Measurements from ENCODE around the gene EHMT1. TPM values are rescaled to one million over a fixed set of nuclear protein-coding genes. Genes with fewer than 3 reads are reported as not detected.

The EHMT1 gene
- 44.2 and 44.6 TPM in 2 replicates for polyA plus RNA-seq (2014; cell fraction: cytosol; rRNA removed)
- polyA plus RNA-seq (2014; cell fraction: nucleus; rRNA removed), result 119 and 149 TPM in 2 replicates

DNA sequence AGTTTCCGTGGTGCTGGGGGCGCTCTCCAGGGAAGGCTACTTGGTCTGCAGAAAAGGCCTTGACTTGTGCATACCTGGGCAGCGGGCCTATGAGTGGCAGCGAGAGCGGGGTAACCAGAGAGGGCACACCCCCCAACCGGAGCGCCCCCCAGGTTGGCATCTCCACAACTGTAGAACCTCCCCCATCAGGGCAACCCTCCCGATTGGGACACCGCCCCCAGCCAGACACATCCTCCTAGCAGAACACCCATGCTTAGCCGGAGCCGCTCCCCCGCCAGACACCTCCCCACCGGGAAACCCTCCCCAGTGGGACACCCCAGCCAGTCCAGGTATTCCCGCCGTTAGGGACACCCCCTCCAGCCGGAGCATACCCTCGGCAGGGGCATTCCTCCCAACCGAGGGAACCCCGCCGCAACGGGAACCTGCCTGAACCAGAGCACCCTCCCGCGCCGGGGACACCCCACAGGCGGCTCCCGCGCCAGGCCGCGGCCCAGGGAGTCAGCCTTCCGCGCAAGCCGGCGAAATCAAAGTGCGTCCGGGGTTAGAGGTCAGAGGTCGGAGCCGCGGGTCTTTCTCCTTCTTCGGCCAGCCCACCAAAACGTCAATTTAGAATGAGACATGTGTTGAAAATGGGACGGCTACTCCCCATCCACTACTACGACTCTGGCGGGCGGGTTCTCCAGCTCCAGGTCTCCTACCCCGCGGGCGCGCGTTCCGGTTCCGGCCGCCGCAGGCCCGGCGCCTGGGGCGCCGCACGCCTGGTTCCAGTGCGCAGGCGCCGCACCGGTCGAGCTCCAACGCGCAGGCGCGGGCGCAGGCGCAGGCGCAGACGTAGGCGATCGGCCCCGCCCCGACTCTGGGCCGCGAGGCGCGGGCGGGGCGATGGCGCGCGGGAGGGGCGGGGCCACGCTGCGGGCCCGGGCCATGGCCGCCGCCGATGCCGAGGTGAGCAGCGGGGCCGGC, at the start of gene EHMT1:
Gene EHMT1, plus strand, starts transcription at position 901 of the 963 bp plus-strand sequence. Its CDS starts 24 bp downstream, at position 925.
- DNase-seq (ENCODE audit: low spot score), result peak; percentile 78

DNA sequence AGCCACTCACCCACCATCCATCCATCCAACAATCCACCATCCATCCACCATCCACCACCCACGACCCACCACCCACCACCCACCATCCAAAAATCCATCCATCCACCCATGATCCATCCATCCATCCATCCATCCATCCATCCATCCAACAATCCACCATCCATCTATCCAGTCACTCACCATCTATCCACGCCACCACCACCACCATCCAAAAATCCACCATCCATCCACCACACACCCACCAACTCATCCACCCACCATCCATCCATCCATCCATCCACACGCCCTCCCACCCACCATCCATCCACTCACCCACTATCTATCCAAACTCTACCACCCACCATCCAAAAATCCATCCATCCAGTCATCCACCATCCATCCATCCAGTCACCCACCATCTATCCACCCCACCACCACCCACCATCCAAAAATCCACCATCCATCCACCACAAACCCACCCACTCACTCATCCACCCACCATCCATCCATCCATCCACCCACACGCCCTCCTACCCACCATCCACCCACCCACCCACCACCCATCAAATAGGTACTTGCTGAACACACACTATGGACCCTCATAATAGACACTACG, 49.1 kb upstream of the EHMT1 start:
- DNase-seq (ENCODE audit: low spot score), result no peak

DNA sequence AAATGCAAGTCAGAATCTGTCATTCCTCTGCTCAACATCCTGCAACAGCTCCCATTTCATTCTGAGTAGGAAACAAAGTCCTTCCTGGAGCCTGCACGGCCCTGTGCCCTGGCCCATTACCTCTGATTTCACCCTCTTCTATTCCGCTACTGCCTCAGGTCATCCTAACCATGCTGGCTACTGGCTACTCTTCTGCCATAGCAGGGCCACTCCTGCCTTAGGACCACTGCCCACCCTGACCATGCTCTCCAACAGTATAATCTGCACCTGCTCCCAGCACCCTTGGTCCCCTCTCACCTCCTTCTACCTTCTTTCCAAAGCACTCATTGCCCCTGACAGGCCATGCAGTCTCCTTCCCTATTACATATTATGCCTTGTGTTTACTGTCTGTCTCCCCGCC, 48.2 kb upstream of the EHMT1 start:
- no peak for DNase-seq (ENCODE audit: low spot score)

DNA sequence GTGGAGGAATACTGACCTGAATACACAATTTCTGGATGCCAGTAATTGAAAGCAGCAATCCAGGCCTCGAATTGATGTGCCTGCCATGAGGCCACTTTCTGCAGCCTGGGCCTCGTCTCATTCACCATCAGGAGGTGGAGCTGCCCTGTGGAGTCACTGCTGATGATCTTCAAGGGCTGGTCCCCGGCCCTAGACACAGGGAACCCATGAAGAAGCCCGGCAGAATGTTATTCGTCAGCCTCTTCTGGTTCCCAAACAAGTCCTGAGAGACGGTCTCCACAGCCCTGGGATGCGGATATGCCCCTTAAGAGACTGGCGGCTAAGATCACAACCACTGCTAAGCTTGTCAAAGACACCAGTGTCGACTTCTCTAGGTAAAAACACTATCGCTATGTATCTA, 44.6 kb upstream of the EHMT1 start:
- no peak for DNase-seq (ENCODE audit: low spot score)

DNA sequence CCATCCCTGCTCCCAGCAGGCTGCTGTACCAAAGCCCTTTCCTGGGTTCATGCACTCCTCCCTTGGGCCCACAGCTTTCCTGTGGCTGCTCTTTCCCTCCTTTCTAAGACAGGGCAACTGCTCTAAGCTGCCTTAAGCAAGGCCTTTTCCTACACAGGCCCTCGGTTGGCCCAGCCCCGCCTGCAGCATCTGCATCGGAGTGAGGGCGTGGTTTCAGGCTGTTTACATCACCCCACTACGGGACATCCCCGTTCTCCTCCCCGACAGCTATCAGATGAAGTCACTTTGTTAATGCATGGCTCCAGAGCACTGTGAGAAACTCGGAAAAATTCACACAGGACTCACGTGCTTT, 43.5 kb upstream of the EHMT1 start:
- DNase-seq (ENCODE audit: low spot score), result no peak

DNA sequence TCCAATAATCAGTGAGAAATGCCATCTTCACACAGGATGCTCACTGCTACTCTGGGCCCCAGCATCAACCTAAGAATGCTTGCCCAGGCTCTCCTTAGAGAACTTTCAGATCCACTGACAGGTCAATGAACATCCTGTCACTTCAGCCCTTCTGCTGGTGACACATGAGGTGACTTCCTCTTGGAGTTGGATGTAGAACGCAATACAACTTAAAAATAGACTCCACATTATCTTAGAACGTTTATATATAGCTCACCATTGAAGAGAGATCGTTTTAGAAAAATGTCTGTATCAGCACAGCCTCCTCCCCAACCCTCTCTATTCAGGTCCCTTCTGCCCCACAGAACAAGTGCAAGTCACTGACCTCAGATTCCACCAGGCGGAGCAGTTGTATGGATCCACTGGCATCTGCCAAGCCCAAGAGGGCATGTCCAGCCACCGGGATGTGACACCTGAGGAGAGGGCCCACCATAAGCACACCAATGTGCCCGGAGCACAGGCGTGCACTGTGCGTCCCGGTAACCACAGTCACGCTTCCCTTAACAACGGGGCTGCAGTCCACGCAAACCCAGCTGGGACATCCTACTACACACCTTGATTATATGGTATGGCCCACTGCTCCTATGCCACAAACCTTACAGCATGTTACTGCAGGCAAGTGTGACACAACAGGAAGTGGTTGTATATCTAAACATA, 42.9 kb upstream of the EHMT1 start:
- no peak for DNase-seq (ENCODE audit: low spot score)

DNA sequence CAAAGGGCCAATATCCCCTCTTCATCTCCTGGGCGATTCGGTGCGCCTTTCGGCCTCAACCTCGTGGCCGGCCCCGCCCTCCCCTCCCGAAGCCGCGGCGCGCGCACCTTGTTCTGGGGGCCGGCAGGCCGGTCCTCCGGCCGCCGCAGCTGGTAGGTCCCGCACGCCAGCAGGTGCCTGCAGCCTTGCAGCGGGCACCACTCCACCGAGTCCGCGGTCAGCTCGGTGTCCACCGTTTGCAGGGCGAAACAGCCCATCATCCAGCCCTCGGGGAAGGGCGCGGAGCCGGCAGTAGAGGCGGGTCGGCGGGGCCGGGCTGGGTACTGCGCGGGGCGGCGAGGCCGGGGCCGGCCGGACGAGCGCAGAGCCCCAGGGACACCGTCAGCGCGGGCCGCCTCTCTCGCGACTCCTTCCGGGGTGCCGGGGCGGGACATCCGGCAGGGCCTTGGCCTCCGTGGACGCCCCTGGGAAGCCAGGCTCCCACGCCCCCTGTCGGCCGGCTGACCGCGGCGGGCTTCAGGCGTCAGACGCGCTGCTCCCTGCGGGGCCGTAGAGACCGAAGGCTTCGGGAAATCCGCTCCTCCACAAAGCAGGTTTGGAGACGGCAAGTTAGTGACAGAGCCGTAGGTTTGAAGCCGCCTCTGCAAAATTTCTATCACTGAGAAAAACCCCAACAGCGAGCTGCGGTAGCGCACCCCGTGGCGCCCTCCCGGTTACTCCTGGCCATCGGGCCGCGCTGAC, 40.1 kb upstream of the EHMT1 start, which contains the start of gene DPH7:
Gene DPH7, minus strand, starts transcription at position 408 of the 741 bp plus-strand sequence. Its CDS starts 148 bp downstream, at position 260.
- DNase-seq (ENCODE audit: low spot score), result peak; percentile 92

DNA sequence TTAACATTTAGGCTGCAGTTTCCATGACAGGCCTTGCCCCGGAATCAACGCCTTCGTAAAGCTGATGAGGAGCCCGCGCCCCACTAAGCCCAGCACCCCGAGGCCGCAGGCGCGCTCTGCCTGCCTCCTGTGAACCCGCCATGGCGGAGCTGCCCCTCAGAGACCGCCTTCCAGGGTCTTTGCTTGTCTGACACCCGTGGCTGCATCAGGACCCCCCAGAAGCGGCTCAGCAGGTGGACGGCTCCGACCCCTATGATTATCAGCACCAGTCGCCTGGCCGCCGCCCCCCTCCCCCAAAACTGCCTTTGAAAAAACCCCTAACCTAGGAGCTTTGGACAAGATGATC, 39.6 kb upstream of the EHMT1 start:
- no peak for DNase-seq (ENCODE audit: low spot score)

DNA sequence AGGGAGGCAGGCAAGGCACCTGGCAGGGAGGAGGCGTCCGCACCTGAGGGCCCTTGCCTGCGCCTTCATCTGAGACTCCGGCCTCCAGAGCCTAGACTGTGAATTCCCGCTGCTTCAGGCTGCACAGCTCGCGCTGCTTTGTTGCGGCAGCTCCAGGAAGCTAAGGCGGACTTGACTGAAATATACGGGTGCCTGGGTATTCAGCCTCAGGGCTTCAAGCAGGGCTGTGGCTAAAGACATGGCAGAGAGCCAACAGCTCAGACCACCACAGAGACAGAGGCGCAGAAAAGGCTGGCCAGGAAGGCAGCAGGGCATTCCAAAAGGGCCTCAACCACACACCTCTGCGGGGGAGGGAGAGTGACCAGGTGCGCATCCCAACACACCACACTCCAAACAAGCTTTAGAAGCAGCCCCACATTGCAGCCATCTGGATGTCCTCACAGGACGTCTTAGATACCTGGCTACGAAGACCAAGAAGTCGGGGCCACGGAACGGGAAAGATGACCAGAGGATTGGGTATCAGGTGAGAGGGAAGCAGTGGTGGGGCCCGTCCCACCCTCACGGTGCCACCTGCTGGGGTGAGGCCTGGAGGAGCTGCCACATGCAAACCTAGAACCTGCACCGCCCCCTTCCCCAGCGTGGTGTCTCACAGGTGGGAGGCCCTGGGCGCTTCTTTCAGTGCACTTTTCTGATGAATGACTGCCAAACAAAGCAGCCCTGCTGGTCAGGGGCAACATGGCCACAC, 38.4 kb upstream of the EHMT1 start:
- no peak for DNase-seq (ENCODE audit: low spot score)

DNA sequence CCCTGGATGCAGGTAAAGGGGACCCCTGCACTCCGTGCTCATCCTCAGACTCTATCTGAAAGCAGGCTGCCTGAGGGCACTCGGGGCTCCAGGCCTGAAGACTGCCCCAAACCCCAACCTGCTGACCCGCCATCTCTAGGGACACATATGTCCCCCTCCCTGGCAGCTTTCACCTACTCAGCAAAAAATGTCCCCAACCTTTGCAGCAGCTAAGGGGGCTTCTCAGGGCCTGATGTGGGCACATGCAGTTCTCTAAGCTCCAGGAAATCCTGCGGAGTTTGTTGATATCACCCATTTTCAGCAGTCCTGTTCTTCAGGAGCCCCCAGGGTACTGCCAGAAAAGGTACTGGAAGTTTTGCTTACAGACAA, 37.9 kb upstream of the EHMT1 start:
- DNase-seq (ENCODE audit: low spot score), result no peak

DNA sequence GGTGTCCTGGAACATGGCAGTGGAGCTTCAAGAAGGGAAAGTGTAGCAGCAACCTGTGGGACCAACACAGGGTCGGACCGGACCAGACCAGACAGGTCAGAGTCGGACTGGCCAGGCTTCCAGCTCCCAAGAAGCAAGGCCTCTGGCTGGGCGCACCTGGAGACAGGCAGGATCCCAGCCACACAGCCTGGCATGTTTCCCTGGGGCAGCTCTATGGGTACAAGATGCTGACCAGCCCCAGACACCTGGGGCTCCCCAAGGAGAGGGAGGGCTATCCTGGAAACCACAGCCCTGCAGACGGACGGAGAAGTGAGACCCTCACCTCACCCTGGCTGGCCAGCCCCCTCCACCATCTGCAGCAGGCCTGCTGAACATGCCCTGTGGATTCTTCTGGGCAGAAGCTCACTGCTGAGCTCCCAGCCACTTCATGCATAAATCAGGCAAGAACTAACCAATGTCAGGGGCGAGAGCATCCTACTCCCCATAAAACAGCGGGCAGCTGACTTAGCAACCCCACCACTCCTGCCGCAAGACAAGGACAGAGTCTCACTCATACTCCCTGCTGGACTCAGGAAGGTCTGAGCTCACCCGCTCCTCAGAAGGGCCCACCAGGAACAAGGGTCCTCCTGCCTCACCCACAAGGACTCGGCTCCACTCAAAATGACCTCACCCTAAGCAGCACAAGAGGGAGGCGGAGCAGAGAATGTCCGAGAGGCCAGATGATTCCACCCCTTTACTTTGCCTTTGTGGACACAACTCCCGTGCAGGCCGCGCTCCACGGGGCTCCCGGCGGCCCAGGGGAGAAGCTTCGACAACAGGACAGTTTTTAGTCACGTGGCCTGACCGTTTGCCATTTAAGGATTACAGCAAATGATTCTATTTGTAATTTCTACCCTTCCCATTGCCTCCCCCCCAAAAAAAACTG, 37.2 kb upstream of the EHMT1 start:
- no peak for DNase-seq (ENCODE audit: low spot score)

DNA sequence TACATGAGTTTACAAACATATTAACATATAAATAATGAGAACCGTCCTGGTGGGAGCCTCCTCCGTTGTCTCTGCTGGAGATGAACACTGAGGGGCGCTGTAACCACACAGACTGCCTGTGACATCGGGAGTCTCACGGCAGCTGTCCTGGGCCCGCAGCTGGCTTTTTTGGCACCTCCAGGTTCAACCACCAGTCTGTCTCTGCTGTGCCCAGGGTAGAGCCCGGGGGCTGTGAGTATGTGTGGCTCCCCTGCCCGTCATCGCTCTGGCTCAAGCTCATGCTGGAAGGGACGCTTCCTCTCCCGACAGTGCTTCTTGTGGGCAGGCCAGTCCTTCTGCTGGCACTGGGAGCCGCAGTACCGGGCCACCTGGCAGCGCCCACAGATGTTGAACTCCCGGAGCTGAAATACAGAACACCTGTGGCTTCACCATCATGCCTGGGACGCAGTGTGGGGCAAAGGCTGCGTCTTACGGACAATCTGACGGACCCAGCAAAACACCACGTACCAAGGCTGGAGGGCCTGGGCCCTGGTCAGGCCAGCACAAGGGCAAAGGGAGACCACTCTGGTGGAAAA, 36.4 kb upstream of the EHMT1 start:
- no peak for DNase-seq (ENCODE audit: low spot score)

DNA sequence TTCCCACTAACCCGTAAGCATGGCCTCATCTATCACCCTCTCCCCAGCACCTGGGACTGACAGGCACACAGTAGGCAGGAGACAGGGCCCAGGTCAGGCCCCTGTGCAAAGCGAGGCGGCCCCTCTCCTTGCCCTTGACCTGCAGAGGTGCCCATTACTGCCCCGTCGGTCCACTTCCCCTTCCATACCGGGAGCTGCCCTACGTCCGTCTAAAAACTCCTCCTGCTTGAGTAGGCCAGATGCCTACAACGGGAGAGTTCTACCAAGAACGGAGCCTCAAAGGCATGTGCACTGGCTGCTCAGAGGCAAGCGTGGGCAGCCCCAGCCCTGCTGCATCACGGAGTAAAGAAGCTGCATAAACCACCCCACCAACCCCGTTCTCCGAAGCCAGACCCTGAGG, 35.5 kb upstream of the EHMT1 start:
- DNase-seq (ENCODE audit: low spot score), result no peak

DNA sequence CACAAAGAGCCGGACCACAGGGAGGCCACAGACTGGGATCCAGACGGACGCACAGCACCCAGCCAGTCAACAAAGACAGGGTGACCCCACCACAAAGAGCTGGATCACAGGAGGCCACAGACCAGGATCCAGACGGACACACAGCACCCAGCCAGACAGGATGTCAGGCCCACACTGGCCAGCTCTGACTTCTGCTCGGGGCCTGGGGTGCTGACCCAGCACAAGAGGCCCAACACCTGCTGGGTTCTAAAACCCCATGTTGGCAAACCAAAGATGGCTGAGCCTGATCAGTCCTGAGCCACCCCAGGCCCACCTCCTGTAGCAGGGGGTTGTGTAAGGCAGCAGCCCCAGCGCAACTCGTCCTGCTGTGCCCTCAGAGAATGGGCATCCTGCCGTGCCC, 34.8 kb upstream of the EHMT1 start:
- no peak for DNase-seq (ENCODE audit: low spot score)

DNA sequence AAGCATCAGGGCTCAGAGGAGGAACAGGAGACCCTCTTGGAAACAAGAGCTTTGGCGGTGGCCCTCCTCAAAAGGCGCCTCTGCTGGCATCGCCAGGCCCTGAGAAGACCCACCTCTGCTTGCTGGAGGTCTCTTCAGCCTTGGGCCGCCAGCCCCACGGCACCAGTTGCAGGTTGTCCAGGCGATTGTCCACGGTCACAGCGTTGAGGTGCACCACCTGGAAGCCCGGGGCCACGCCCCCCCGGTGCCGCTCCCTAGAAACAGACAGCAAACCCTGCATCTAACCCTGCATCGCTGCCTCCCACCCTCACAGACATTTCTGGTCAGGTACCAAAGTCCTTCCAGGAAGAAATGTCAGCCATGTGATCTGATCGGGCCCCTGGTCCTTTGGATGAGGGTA, 32.0 kb upstream of the EHMT1 start:
- DNase-seq (ENCODE audit: low spot score), result no peak

DNA sequence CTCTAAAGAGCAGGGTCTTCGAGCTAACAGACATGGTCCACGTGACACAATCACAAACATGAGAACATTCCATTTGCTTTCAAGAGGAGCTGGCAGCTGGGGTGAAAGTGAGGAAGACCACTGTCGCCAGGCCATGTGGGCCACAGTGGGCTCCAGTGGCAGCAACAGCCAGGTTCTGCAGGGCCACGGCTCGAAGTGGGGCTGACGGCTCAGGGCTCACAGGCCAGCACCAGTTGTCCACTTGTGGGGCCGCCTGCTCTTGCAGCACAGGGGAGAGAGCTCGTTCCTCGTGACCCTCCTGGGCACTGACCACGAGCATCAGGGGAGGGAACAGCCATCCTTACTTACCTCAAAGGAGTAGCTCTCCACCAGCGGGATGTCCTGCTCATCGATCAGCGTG, 30.5 kb upstream of the EHMT1 start:
- no peak for DNase-seq (ENCODE audit: low spot score)

DNA sequence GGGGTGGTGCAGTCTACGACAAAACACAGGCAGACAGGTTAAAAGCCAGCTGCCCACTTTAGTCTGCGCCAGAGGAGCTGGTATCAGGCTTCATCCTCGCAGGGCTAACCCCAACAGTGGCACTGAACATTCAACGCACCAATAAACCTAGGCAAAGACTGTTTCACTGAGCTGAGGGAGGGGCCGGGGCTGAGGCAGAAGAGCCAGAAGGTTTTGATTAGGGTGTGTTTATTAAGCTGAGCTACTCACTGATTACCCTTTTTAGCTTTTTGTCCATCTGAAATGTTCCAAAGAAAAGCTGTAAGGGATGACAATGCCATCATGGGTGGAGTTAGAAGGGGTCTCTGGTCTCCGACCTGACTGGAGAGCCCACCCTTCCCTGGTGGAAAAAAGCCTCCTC, 29.9 kb upstream of the EHMT1 start:
- DNase-seq (ENCODE audit: low spot score), result no peak

DNA sequence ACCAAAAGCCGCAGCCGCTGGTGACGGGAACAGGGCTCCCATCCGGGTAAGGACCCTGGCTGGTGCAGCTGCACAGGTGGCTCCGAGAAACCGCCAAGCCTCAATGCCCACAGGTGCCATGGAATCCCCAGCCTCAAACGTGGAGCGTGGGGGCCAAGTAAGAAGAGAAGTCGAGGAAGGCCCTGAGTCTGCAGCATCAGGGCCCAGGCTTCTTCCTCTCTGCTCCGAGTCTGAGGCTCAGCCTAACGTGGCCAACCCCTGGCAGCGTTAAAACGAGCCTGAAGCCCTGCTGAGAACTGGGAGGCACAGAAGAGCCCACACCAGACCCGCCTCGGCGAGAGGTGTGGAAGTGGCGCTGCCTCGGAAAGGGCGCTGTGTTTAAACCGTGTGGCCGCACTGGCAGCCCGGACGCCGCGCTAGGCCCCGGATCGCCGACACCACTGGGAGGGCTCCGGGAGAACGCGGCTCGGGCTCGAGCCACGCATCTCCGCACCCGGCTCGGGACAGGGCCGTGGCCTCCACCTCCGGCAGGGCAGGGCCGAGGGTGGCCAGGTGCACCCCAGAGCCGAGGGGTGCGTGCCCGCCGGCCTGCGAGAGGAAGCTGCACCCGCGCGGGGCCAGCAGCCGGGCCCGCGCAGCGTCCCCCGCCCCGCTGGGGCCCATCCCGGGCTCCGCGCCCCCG, 29.2 kb upstream of the EHMT1 start:
- DNase-seq (ENCODE audit: low spot score), result no peak

DNA sequence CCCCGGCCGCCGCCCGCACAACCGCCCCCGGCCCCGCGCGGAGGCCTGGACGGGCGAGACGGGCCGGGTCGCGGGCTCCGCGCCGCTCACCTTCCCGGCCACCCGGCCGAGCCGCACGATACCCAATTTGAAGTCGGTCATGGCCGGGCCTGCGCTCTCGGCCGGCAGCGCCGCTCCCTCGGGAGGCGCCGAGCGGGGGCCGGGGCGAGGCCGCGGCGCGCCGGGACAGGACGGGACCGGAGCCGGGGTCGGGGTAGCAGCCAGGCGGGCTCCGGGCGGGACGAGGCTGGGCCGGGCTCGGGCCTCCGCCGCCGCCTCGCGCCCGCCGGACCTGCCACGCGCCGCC, 28.7 kb upstream of the EHMT1 start:
- no peak for DNase-seq (ENCODE audit: low spot score)

Measured in SK-N-DZ (cell line).